PC-3 (cell line): ENCODE data around the gene CARMIL1. TPM values are rescaled to one million over a fixed set of nuclear protein-coding genes. Genes with fewer than 3 reads are reported as not detected.

Source experiments
- ATAC-seq: fragments of 200-7000 bp; cut with Tn5 transposase; 2 replicates; pipeline ENCODE4 v1.9.1; 2020; ENCODE audit warnings: mild to moderate bottlenecking, moderate library complexity
- BruUV-seq: library from RNA; stranded (reverse); fragments of 400-500 nt; replicated peaks from 2 replicates; lab custom pipeline; 2021; lab: Mats Ljungman, UMichigan
- CTCF ChIA-PET: fragments of 300-600 bp; sonication (Branson Sonifier 250); formaldehyde crosslinking; loops from one replicate; lab custom pipeline; 2022; ENCODE audit warnings: antibody characterized with exemption; lab: Charles Lee
- POLR2A ChIA-PET: fragments of 300-600 bp; sonication (Branson Sonifier 250); formaldehyde crosslinking; loops from one replicate; lab custom pipeline; 2022; ENCODE audit warnings: antibody characterized with exemption; ENCODE audit not compliant: unreplicated experiment; lab: Charles Lee
- DNase-seq: peaks from one replicate; pipeline ENCODE4 v3.0.0-alpha.2; 2015
- H2AFZ ChIP-seq: fragments of 300-600 bp; sonication (generic); 2 replicates; pipeline ENCODE4 v1.6.0; 2016; ENCODE audit warnings: antibody characterized with exemption, low read length
- H3F3A ChIP-seq: fragments of 300-600 bp; sonication (generic); one replicate; pipeline ENCODE4 v1.6.0; 2017; ENCODE audit warnings: antibody characterized with exemption, low read length, control low read depth, mild to moderate bottlenecking; ENCODE audit not compliant: unreplicated experiment
- H3K27ac ChIP-seq: fragments of 300-600 bp; sonication (generic); 2 replicates; pipeline ENCODE4 v1.5.1; 2016; ENCODE audit warnings: mild to moderate bottlenecking, low read length
- H3K27me3 ChIP-seq: fragments of 300-600 bp; sonication (generic); 2 replicates; pipeline ENCODE4 v1.6.1; 2016; ENCODE audit warnings: low read length, mixed read lengths
- H3K36me3 ChIP-seq: fragments of 300-600 bp; sonication (generic); 2 replicates; pipeline ENCODE4 v1.6.1; 2016; ENCODE audit warnings: low read depth, mixed run types, low read length, mixed read lengths
- H3K4me1 ChIP-seq: fragments of 300-600 bp; sonication (generic); 2 replicates; pipeline ENCODE4 v1.5.1; 2016; ENCODE audit warnings: low read length; ENCODE audit not compliant: insufficient read depth
- H3K4me2 ChIP-seq: fragments of 300-600 bp; sonication (generic); 2 replicates; pipeline ENCODE4 v1.6.0; 2016; ENCODE audit warnings: low read length
- H3K4me3 ChIP-seq: fragments of 300-600 bp; sonication (generic); 2 replicates; pipeline ENCODE4 v1.5.1; 2016; ENCODE audit warnings: mild to moderate bottlenecking, low read length, mixed read lengths
- H3K79me2 ChIP-seq: fragments of 300-600 bp; sonication (generic); 2 replicates; pipeline ENCODE4 v1.6.1; 2017; ENCODE audit warnings: low read length, mixed read lengths
- H3K9ac ChIP-seq: fragments of 300-600 bp; sonication (generic); 2 replicates; pipeline ENCODE4 v1.6.0; 2016; ENCODE audit warnings: mild to moderate bottlenecking, low read length
- H3K9me2 ChIP-seq: fragments of 300-600 bp; sonication (generic); replicated peaks from 2 replicates; pipeline ENCODE4 v1.6.1; 2016; ENCODE audit warnings: mixed run types, low read length, mixed read lengths
- H3K9me3 ChIP-seq: fragments of 300-600 bp; sonication (generic); 2 replicates; pipeline ENCODE4 v1.6.1; 2016; ENCODE audit warnings: low read length, mixed read lengths
- H4K20me1 ChIP-seq: fragments of 300-600 bp; sonication (generic); 2 replicates; pipeline ENCODE4 v1.6.1; 2016; ENCODE audit warnings: low read length, mixed read lengths
- CTCF ChIP-seq: fragments of 300-600 bp; sonication (generic); conservative IDR thresholded peaks from 2 replicates; pipeline ENCODE4 v1.5.1; 2017; ENCODE audit warnings: antibody characterized with exemption, low read depth, mild to moderate bottlenecking, low read length
- EZH2 ChIP-seq: fragments of 300-600 bp; sonication (generic); IDR thresholded peaks from one replicate; pipeline ENCODE4 v1.6.1; 2017; ENCODE audit warnings: antibody characterized with exemption, mild to moderate bottlenecking, low read length; ENCODE audit not compliant: unreplicated experiment
- EZH2phosphoT487 ChIP-seq: fragments of 300-600 bp; sonication (generic); IDR thresholded peaks from 2 replicates; pipeline ENCODE4 v1.6.1; 2018; ENCODE audit warnings: mild to moderate bottlenecking, antibody characterized with exemption, low read length, borderline replicate concordance
- intact Hi-C: fragments of 100-400 bp; cut with micrococcal nuclease; formaldehyde crosslinking; loops from 2 replicates; pipeline ENCODE4 v1.9.0; 2023
- total RNA-seq: library from RNA; depleted of rRNA; stranded (reverse); fragments of >200 nt; gene quantifications from 2 replicates; pipeline ENCODE4 v1.2.3, GENCODE V29; 2014

The CARMIL1 gene
- total RNA-seq, 1 experiment from 2014 or later: 22.0 TPM

GRCh38 chr6:25312703-25313102, 33.5 kb downstream of the CARMIL1 start:
- peak overlapping the region; percentile 48 for H3K9ac ChIP-seq
- peak overlapping the region; percentile 40; the same call in 1 of the 2 replicates for H2AFZ ChIP-seq
- H3K36me3 ChIP-seq: no peaks in the 10 kb centered on the region
- ChIA-PET CTCF (interaction anchor here (0.6 to 1.2 kb wide), 5 partner anchors 17 to 335 kb away, joined by 3 to 12 read pairs (median 8); partner anchors contain the start of gene CARMIL1), POLR2A (interaction anchor here (0.6 kb wide), 4 partner anchors 9 to 164 kb away, joined by 3 to 35 read pairs (median 12); no protein-coding TSS in a partner anchor)
- TF ChIP-seq EZH2phosphoT487: no peak
- no peak for TF ChIP-seq EZH2
- TF ChIP-seq CTCF: no peak; the same call in 1 of the 2 replicates
- no peaks in the 10 kb centered on the region for H3F3A ChIP-seq
- ATAC-seq (peak; percentile 75), DNase-seq (peak; percentile 82)
- no peaks in the 10 kb centered on the region; the same call in 1 of the 2 replicates for H4K20me1 ChIP-seq
- peaks cover 74% of the 10 kb centered on the region for H3K79me2 ChIP-seq
- no peaks in the 10 kb centered on the region for H3K27me3 ChIP-seq
- H3K4me1 ChIP-seq: peaks cover 38% of the 10 kb centered on the region
- BruUV-seq: no TSS peak
- H3K9me3 ChIP-seq: no peaks in the 10 kb centered on the region
- intact Hi-C loops: loop anchor here (1.0 kb wide), 2 partner anchors 33 to 83 kb away; partner anchors contain the start of gene CARMIL1
- H3K9me2 ChIP-seq: no peaks in the 10 kb centered on the region
- peak overlapping the region; percentile 85 for H3K27ac ChIP-seq
- peak overlapping the region; percentile 81 for H3K4me2 ChIP-seq
- H3K4me3 ChIP-seq: peak overlapping the region; percentile 61

GRCh38 chr6:25314509-25315175, 35.5 kb downstream of the CARMIL1 start:
- H3K27ac ChIP-seq: no peak overlapping the region
- no peaks in the 10 kb centered on the region for H3F3A ChIP-seq
- no peak for TF ChIP-seq EZH2
- no peak for TF ChIP-seq EZH2phosphoT487
- no peak for TF ChIP-seq CTCF
- no peaks in the 10 kb centered on the region for H3K9me2 ChIP-seq
- H2AFZ ChIP-seq: no peak overlapping the region
- no peaks in the 10 kb centered on the region for H3K9me3 ChIP-seq
- ChIA-PET POLR2A (no interaction called here), CTCF (no interaction called here)
- H3K27me3 ChIP-seq: no peaks in the 10 kb centered on the region
- H3K4me3 ChIP-seq: no peak overlapping the region
- BruUV-seq: no TSS peak
- no peaks in the 10 kb centered on the region for H3K36me3 ChIP-seq
- intact Hi-C loops: no loop called here
- ATAC-seq (no peak), DNase-seq (no peak)
- peaks cover 38% of the 10 kb centered on the region for H3K4me1 ChIP-seq
- H3K79me2 ChIP-seq: peaks cover 70% of the 10 kb centered on the region
- H3K9ac ChIP-seq: no peak overlapping the region
- H3K4me2 ChIP-seq: no peak overlapping the region
- no peaks in the 10 kb centered on the region; the same call in 1 of the 2 replicates for H4K20me1 ChIP-seq
